Peyer's patch (tissue), 4 donors: ENCODE data around the gene FAM177A1. TPM values are rescaled to one million over a fixed set of nuclear protein-coding genes. Genes with fewer than 3 reads are reported as not detected.
A peak's percentile ranks its signal among the peaks of the same experiment; 100 is the strongest.

ENCODE experiments used
- DNase-seq, 3 donors: peaks; one replicate each; pipeline ENCODE4 v3.0.0-alpha.2; 2017 to 2019
- H3K27ac ChIP-seq, 4 donors: fragments of 200-600 bp; sonication (generic); one replicate each; pipeline ENCODE4 v1.5.1; 2016 to 2019
- H3K27me3 ChIP-seq, 2 donors: fragments of 200-600 bp; sonication (generic); one replicate each; pipeline ENCODE4 v1.5.1; 2019
- H3K36me3 ChIP-seq, 3 donors: fragments of 200-600 bp; sonication (generic); one replicate each; pipeline ENCODE4 v1.5.1; 2016 to 2019
- H3K4me1 ChIP-seq, 4 donors: fragments of 200-600 bp; sonication (generic); one replicate each; pipeline ENCODE4 v1.5.1; 2016 to 2019
- H3K4me3 ChIP-seq, 4 donors: fragments of 200-600 bp; sonication (generic); 1 replicate in 3 of 4; 2 replicates in 1 of 4; pipeline ENCODE4 v1.5.1; 2016 to 2019; ENCODE audit warnings: mild to moderate bottlenecking in 1 of 4
- H3K9me3 ChIP-seq, 4 donors: fragments of 200-600 bp; sonication (generic); one replicate each; pipeline ENCODE4 v1.5.1; 2016 to 2019; ENCODE audit warnings: mild to moderate bottlenecking in 1 of 4
- CTCF ChIP-seq, 6 experiments: fragments of 450-650 bp in 4 of 6; fragments of 200-600 bp in 2 of 6; sonication (generic) in 1 of 6; IDR thresholded peaks; one replicate each; pipeline ENCODE4 v1.5.1; 2017 to 2019; ENCODE audit warnings: antibody characterized with exemption in 6 of 6, mild to moderate bottlenecking in 3 of 6, moderate library complexity in 1 of 6
- POLR2A ChIP-seq, 2 donors: fragments of 450-650 bp; IDR thresholded peaks; one replicate each; pipeline ENCODE4 v1.5.1; 2017; ENCODE audit warnings: antibody characterized with exemption in 2 of 2, mild to moderate bottlenecking in 2 of 2, moderate library complexity in 2 of 2
- total RNA-seq, 4 donors: library from RNA; depleted of rRNA; stranded (reverse); fragments of >200 nt; gene quantifications; one replicate each; pipeline ENCODE4 v1.1.0, GENCODE V29; 2016

FAM177A1 gene
- total RNA-seq, 4 donors from 2014 or later: 31.4 to 60.8 (median 52.1) TPM

GRCh38 chr14:35122696-35123387, 76.8 kb downstream of the FAM177A1 start:
- DNase-seq: no peak
- Histone ChIP-seq H3K4me1 (peaks cover 0 to 16% (median 5%) of the 10 kb centered on the region in 4 donors), H3K4me3 (peak overlapping the region; percentile 62 to 82 (median 72)), H3K27ac (peak overlapping the region; percentile 85 to 99 (median 95)), H3K27me3 (no peaks in the 10 kb centered on the region), H3K9me3 (no peaks in the 10 kb centered on the region), H3K36me3 (no peaks in the 10 kb centered on the region)
- no peak for TF ChIP-seq CTCF (IDR thresholded peaks at IDR 0.05)
- no peak for TF ChIP-seq POLR2A (IDR thresholded peaks at IDR 0.05)

- Histone ChIP-seq H3K36me3 (no peaks in the 10 kb centered on the region), H3K27me3 (no peaks in the 10 kb centered on the region), H3K4me3 (peak overlapping the region in 3 of 4 donors; percentile 62 to 81 (median 62)), H3K4me1 (peaks cover 0 to 16% (median 5%) of the 10 kb centered on the region in 4 donors), H3K9me3 (no peaks in the 10 kb centered on the region), H3K27ac (peak overlapping the region; percentile 85 to 99 (median 95))
- no peak for DNase-seq
- TF ChIP-seq CTCF (IDR thresholded peaks at IDR 0.05): no peak
- TF ChIP-seq POLR2A (IDR thresholded peaks at IDR 0.05): no peak
These were observed 77.3 kb downstream of the FAM177A1 start for GRCh38 chr14:35123388-35123703.

GRCh38 chr14:35124127-35124526, 78.1 kb downstream of the FAM177A1 start:
- H3K36me3 ChIP-seq: no peaks in the 10 kb centered on the region

More at GRCh38 chr14:35124127-35124526, 78.1 kb downstream of the FAM177A1 start:
- peaks cover 0 to 16% (median 5%) of the 10 kb centered on the region in 4 donors for H3K4me1 ChIP-seq
- no peaks in the 10 kb centered on the region for H3K9me3 ChIP-seq
- TF ChIP-seq POLR2A (IDR thresholded peaks at IDR 0.05) (no peak), CTCF (IDR thresholded peaks at IDR 0.05) (no peak)
- H3K27me3 ChIP-seq: no peaks in the 10 kb centered on the region
- DNase-seq: no peak
- no peak overlapping the region for H3K27ac ChIP-seq
- peak overlapping the region in 1 of 4 donors; percentile 81 for H3K4me3 ChIP-seq

Other genes with a start within 250 kb of the FAM177A1 start
- 10 to 100 TPM; 26.3 to 61.1 (median 29.1) TPM for gene BAZ1A, start 170.9 kb upstream of the FAM177A1 start, total RNA-seq
- gene SRP54, start 63.3 kb upstream of the FAM177A1 start, total RNA-seq: 10 to 100 TPM; 52.0 to 63.1 (median 53.2) TPM
- gene PPP2R3C, start 75.7 kb downstream of the FAM177A1 start, total RNA-seq: 10 to 100 TPM; 20.1 to 44.6 (median 33.6) TPM
- gene PRORP, start 76.3 kb downstream of the FAM177A1 start, total RNA-seq: 10 to 100 TPM; 29.2 to 52.0 (median 36.9) TPM
- 100 to 1,000 TPM in 3 of 4 donors, 10 to 100 TPM in 1; 73.6 to 136 (median 116) TPM for gene PSMA6, start 246.1 kb downstream of the FAM177A1 start, total RNA-seq